ENCODE data around the gene FANCD2.

GRCh38 chr3:10081871-10082270, 55.6 kb downstream of the FANCD2 start:
- TF ChIP-seq, protein P1, sequence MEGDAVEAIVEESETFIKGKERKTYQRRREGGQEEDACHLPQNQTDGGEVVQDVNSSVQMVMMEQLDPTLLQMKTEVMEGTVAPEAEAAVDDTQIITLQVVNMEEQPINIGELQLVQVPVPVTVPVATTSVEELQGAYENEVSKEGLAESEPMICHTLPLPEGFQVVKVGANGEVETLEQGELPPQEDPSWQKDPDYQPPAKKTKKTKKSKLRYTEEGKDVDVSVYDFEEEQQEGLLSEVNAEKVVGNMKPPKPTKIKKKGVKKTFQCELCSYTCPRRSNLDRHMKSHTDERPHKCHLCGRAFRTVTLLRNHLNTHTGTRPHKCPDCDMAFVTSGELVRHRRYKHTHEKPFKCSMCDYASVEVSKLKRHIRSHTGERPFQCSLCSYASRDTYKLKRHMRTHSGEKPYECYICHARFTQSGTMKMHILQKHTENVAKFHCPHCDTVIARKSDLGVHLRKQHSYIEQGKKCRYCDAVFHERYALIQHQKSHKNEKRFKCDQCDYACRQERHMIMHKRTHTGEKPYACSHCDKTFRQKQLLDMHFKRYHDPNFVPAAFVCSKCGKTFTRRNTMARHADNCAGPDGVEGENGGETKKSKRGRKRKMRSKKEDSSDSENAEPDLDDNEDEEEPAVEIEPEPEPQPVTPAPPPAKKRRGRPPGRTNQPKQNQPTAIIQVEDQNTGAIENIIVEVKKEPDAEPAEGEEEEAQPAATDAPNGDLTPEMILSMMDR (IDR thresholded peaks at IDR 0.05), result no peak
- no peak for TF ChIP-seq ZFX (IDR thresholded peaks at IDR 0.05; ENCODE audit: borderline replicate concordance)
